ENCODE data around the gene KRT222.
A peak's percentile ranks its signal among the peaks of the same experiment; 100 is the strongest.

Gene KRT222

GRCh38 chr17:40616592-40616991, 48.4 kb downstream of the KRT222 start:
- TF ChIP-seq POLR2AphosphoS5 (IDR thresholded peaks at IDR 0.05; ENCODE audit: borderline replicate concordance, low read depth, low read length) (no peak), FOXP2 (optimal IDR thresholded peaks at IDR 0.05; ENCODE audit: control extremely low read depth, extremely low read length, insufficient read depth) (no peak), EZH2 (IDR thresholded peaks at IDR 0.05) (no peak)
- Histone ChIP-seq H3K4me3 (no peak overlapping the region), H3K36me3 (ENCODE audit: insufficient read depth, low read length) (no peaks in the 10 kb centered on the region), H3K27ac (no peak overlapping the region), H3K9me3 (ENCODE audit: low read depth, low read length) (no peaks in the 10 kb centered on the region), H3K9ac (ENCODE audit: insufficient read length) (no peak overlapping the region)
- DNase-seq (ENCODE audit: low read depth, low spot score): no peak

- H3K4me3 ChIP-seq: no peak overlapping the region
- H3K9ac ChIP-seq (ENCODE audit: insufficient read length): no peak overlapping the region
- DNase-seq (ENCODE audit: low read depth, low spot score): no peak
- no peaks in the 10 kb centered on the region for H3K36me3 ChIP-seq (ENCODE audit: insufficient read depth, low read length)
- H3K27ac ChIP-seq: no peak overlapping the region
- H3K9me3 ChIP-seq (ENCODE audit: low read depth, low read length): no peaks in the 10 kb centered on the region
- TF ChIP-seq EZH2 (IDR thresholded peaks at IDR 0.05): no peak
- no peak for TF ChIP-seq POLR2AphosphoS5 (IDR thresholded peaks at IDR 0.05; ENCODE audit: borderline replicate concordance, low read depth, low read length)
- TF ChIP-seq FOXP2 (optimal IDR thresholded peaks at IDR 0.05; ENCODE audit: control extremely low read depth, extremely low read length, insufficient read depth): no peak
Observed at GRCh38 chr17:40615841-40616476, 49.0 kb downstream of the KRT222 start.

- Histone ChIP-seq H3K9ac (ENCODE audit: insufficient read length) (no peak overlapping the region), H3K4me3 (no peak overlapping the region), H3K9me3 (ENCODE audit: low read depth, low read length) (no peaks in the 10 kb centered on the region), H3K36me3 (ENCODE audit: insufficient read depth, low read length) (no peaks in the 10 kb centered on the region), H3K27ac (peak overlapping the region; percentile 60; the same call in 1 of the 2 replicates)
- no peak for TF ChIP-seq POLR2AphosphoS5 (IDR thresholded peaks at IDR 0.05; ENCODE audit: borderline replicate concordance, low read depth, low read length)
- no peak for TF ChIP-seq FOXP2 (optimal IDR thresholded peaks at IDR 0.05; ENCODE audit: control extremely low read depth, extremely low read length, insufficient read depth)
- TF ChIP-seq EZH2 (IDR thresholded peaks at IDR 0.05): no peak
- DNase-seq (ENCODE audit: low read depth, low spot score): no peak
Observed at GRCh38 chr17:40615068-40615840, 49.7 kb downstream of the KRT222 start.

- no peak for DNase-seq (ENCODE audit: low read depth, low spot score)
- Histone ChIP-seq H3K9me3 (ENCODE audit: low read depth, low read length) (no peaks in the 10 kb centered on the region), H3K4me3 (no peak overlapping the region), H3K9ac (ENCODE audit: insufficient read length) (no peak overlapping the region), H3K36me3 (ENCODE audit: insufficient read depth, low read length) (no peaks in the 10 kb centered on the region), H3K27ac (no peak overlapping the region)
- TF ChIP-seq POLR2AphosphoS5 (IDR thresholded peaks at IDR 0.05; ENCODE audit: borderline replicate concordance, low read depth, low read length): no peak
- no peak for TF ChIP-seq EZH2 (IDR thresholded peaks at IDR 0.05)
- no peak for TF ChIP-seq FOXP2 (optimal IDR thresholded peaks at IDR 0.05; ENCODE audit: control extremely low read depth, extremely low read length, insufficient read depth)
Observed at GRCh38 chr17:40614431-40615067, 50.4 kb downstream of the KRT222 start.

GRCh38 chr17:40613467-40614154, 51.4 kb downstream of the KRT222 start:
- H3K9me3 ChIP-seq (ENCODE audit: low read depth, low read length): no peaks in the 10 kb centered on the region
- no peak for TF ChIP-seq EZH2 (IDR thresholded peaks at IDR 0.05)
- TF ChIP-seq POLR2AphosphoS5 (IDR thresholded peaks at IDR 0.05; ENCODE audit: borderline replicate concordance, low read depth, low read length): no peak
- no peak for TF ChIP-seq FOXP2 (optimal IDR thresholded peaks at IDR 0.05; ENCODE audit: control extremely low read depth, extremely low read length, insufficient read depth)
- no peak overlapping the region for H3K9ac ChIP-seq (ENCODE audit: insufficient read length)
- DNase-seq (ENCODE audit: low read depth, low spot score): no peak
- no peak overlapping the region for H3K27ac ChIP-seq
- H3K4me3 ChIP-seq: no peak overlapping the region
- H3K36me3 ChIP-seq (ENCODE audit: insufficient read depth, low read length): no peaks in the 10 kb centered on the region

GRCh38 chr17:40612599-40613244, 52.3 kb downstream of the KRT222 start:
- no peak for DNase-seq (ENCODE audit: low read depth, low spot score)
- Histone ChIP-seq H3K36me3 (ENCODE audit: insufficient read depth, low read length) (no peaks in the 10 kb centered on the region), H3K4me3 (no peak overlapping the region), H3K9ac (ENCODE audit: insufficient read length) (no peak overlapping the region), H3K9me3 (ENCODE audit: low read depth, low read length) (no peaks in the 10 kb centered on the region), H3K27ac (no peak overlapping the region)
- TF ChIP-seq POLR2AphosphoS5 (IDR thresholded peaks at IDR 0.05; ENCODE audit: borderline replicate concordance, low read depth, low read length) (no peak), EZH2 (IDR thresholded peaks at IDR 0.05) (no peak), FOXP2 (optimal IDR thresholded peaks at IDR 0.05; ENCODE audit: control extremely low read depth, extremely low read length, insufficient read depth) (no peak)

GRCh38 chr17:40611840-40612474, 53.0 kb downstream of the KRT222 start:
- Histone ChIP-seq H3K36me3 (ENCODE audit: insufficient read depth, low read length) (no peaks in the 10 kb centered on the region), H3K4me3 (no peak overlapping the region), H3K9ac (ENCODE audit: insufficient read length) (no peak overlapping the region), H3K27ac (no peak overlapping the region), H3K9me3 (ENCODE audit: low read depth, low read length) (no peaks in the 10 kb centered on the region)
- no peak for TF ChIP-seq POLR2AphosphoS5 (IDR thresholded peaks at IDR 0.05; ENCODE audit: borderline replicate concordance, low read depth, low read length)
- TF ChIP-seq EZH2 (IDR thresholded peaks at IDR 0.05): no peak
- TF ChIP-seq FOXP2 (optimal IDR thresholded peaks at IDR 0.05; ENCODE audit: control extremely low read depth, extremely low read length, insufficient read depth): no peak
- no peak for DNase-seq (ENCODE audit: low read depth, low spot score)

Data from SK-N-MC (cell line).